ENCODE measurements around the gene STARD13.

STARD13 gene

DNA sequence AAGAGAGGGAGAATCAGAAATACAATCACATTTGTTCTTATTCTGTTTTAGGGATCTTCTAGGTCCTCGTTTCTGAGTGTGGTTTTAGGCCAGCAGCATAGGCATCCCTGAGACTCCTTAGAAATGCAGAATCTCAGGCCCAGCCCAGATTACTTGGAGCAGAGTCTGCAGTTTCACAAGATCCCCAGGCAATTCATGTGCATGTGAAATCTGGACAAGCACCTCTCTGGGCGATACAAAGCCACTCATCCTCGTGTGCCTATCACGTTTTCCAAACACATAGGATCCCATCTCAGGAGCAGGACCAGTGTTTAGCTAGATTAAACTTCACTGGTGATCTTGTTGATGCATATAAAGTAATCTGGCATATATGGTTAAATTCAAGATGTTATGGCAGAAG, 182.1 kb downstream of the STARD13 start:
- TF ChIP-seq, protein P1, sequence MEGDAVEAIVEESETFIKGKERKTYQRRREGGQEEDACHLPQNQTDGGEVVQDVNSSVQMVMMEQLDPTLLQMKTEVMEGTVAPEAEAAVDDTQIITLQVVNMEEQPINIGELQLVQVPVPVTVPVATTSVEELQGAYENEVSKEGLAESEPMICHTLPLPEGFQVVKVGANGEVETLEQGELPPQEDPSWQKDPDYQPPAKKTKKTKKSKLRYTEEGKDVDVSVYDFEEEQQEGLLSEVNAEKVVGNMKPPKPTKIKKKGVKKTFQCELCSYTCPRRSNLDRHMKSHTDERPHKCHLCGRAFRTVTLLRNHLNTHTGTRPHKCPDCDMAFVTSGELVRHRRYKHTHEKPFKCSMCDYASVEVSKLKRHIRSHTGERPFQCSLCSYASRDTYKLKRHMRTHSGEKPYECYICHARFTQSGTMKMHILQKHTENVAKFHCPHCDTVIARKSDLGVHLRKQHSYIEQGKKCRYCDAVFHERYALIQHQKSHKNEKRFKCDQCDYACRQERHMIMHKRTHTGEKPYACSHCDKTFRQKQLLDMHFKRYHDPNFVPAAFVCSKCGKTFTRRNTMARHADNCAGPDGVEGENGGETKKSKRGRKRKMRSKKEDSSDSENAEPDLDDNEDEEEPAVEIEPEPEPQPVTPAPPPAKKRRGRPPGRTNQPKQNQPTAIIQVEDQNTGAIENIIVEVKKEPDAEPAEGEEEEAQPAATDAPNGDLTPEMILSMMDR (IDR thresholded peaks at IDR 0.05), result no peak

DNA sequence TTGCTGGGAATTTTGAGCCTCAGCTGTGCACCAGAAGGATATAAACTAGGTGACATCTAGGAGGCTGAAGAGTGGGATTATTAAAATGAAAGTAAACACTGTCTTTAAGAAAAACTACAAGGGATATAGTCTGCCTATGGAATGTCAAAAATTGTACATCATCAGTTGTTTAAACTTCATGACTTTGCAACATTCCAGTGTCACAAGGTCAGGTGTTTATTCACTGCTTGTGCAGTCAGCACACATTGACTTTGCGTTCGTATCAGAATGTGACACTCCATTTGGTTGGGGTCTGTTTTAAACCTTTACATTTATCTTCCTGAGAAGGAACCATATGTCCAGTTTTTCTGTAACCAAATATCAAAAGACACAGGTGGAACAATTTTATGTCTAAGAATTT, 183.7 kb downstream of the STARD13 start:
- TF ChIP-seq, protein P1 (IDR thresholded peaks at IDR 0.05), result no peak

DNA sequence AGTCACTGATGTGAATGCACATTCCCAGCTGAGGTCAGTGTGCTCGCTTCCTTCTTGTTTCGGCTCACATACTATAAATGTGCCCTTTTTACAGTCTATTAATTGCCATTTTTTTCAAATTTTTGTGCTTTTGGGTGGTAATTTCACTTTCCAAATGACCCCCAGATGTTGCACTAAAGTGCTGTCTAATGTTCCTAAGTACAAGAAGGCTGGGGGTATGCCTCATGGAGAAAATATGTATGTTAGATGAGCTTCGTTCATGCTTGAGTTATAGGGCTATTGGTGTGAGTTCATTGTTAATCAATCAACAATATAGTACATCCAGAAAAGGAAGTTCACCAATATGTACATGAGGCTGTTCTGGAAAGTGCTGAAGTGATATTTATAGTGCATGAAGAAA, 184.7 kb downstream of the STARD13 start:
- TF ChIP-seq, protein P1 (IDR thresholded peaks at IDR 0.05), result no peak

DNA sequence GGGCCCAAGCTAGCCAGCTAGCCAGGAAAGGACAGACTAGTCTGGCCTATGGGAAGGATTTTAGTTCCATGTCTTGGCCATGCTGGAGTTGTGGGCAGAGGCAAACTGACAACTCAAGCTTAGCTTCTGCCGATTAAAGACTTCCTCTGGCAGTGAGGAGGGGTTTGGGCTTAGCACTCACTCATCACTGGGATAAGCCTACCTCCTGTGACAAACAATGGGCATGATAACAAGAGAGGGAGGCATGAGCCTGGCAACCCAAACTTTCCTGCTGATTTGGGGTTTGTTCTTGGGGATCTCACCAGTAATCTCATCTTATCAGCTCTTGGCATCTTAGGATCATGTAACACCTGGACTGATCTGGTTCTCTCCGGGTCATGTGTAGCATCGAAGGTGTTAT, 185.7 kb downstream of the STARD13 start:
- TF ChIP-seq, protein P1 (IDR thresholded peaks at IDR 0.05), result no peak

DNA sequence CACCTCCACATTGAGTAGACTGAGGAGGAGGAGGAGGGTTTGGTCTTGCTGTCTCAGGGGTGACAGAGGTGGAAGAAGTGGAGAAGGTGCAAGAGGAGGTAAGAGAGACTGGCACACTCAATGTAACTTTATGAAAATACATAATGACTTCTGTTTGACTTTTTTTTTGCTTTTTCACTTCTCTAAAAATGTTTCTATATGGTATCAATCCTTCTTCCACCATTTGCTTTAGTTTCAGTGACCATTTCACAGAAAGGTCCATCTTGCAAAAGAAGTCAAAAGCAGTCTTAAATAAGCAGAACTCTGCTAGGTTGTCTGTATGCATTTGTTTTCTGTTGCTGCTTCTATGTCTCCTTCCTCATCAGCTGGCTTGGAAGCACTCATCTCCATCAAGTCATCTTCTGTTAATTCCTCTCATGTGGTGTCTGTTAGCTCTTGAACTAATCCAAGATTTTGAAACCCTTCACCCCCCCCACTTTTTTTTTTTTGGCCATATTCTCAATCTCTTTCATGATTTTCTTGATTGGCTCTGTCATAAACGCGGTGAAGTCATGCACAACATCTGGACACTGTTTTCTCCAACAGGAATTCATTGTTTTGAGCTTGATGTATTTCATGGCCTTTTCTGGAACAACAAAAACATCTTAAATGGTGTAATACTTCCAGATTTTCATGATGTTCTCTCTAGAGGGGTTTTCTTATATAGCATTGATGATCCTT, 188.5 kb downstream of the STARD13 start:
- TF ChIP-seq, protein P1 (IDR thresholded peaks at IDR 0.05), result no peak

DNA sequence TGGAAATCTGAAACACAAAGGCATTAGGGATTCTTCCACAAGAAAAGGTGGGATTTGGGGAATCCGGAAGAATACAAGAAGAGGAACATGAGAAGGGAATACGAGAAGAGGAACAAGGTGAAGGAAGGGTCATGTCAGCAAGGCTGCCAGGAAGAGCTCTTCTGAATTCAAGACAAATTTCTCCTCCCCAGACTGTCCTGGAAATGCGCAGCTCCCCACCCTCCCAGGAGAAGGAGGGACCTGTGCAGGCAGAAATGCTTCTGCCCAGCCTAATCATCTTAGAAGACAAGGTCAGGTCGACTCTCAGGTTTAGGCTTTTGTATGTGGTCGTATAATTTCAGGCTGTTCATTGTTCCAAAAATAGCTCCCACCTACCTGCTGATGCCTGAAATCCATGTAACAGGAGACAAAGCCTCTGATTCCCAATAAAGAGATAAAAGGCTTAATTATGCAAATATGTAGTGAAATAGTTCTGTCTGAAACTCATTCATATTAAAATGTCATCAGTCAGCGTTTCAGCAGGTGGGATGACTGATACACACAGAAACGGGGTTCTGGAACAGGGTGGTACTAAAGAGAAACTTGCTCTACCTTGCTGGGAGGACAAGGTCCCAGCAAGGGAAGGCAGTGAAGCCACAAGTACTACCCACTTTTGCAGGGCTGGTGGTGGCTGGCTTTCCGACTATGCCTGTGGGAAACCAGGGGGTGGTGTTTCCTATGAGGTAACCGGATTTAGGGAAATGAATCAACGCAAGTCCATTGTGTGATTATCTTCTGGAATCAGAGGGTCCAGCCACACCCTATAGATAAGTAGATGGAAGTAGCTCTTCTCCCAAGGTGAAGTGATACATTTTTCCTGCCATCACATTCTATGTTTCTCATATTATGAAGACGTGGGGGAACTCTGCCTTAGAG, 193.2 kb downstream of the STARD13 start:
- TF ChIP-seq, protein P1 (IDR thresholded peaks at IDR 0.05), result no peak

DNA sequence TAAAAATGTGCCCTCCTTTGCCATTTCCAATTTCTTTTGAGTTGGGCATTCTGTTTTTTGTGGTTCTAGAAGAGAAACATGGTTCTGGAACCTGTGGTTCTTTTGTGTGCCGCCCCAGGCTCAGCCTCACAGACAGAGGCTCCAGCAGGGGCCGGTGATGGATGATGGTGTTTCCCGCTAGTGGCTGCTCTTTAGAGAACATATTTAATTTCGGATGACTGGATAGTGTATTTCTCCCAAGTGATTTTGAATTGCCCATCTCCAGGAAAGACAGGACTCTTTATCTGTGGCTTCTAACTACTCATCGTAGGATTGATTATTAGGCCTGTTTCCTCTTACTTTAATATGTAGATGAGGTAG, 194.2 kb downstream of the STARD13 start:
- TF ChIP-seq, protein P1 (IDR thresholded peaks at IDR 0.05), result no peak
